ENCODE measurements around the gene STXBP6.
"Not testable (repeated sequence)": the region's sequence is repeated elsewhere in the genome, so short reads cannot be mapped to it uniquely, and the experiment has no call there.

The STXBP6 gene

DNA sequence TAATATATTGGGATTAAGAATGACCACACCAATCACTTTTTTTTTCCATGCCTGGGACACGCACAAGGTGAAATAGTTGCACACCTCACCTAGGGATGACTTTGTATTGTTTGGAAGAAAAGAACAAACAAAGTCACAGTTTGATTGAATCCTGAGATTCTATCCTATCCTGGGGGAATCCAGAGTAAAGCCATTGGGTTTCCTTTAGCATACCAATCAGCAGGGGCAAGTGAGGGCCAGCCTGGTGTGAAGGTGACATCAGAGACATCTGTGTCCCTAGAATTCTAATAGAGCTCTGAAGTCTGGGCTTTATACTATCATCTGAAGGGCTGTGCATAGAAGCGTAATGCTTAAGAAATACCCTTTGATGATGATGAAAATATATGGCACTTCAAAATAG, 199.9 kb downstream of the STXBP6 start:
- DNase-seq: no peak

DNA sequence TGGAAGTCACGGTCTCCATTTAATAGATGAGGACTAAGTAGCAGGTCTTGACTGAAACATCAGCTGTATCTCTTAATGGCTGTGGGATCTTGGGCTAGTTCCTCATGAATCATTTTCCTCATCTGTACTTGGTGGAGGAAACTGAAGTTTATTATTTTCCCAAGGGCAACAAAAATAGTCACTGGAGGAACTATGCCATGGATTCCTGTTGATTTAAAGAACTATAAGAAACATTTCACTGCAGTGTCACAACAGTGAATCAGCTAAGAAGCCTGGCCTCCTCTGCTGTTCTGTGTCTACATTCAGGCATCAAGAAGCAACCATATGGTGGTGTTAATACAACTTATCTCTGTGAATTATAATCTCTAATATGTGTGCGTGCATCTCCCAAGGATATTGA, 200.5 kb downstream of the STXBP6 start:
- no peak for DNase-seq

DNA sequence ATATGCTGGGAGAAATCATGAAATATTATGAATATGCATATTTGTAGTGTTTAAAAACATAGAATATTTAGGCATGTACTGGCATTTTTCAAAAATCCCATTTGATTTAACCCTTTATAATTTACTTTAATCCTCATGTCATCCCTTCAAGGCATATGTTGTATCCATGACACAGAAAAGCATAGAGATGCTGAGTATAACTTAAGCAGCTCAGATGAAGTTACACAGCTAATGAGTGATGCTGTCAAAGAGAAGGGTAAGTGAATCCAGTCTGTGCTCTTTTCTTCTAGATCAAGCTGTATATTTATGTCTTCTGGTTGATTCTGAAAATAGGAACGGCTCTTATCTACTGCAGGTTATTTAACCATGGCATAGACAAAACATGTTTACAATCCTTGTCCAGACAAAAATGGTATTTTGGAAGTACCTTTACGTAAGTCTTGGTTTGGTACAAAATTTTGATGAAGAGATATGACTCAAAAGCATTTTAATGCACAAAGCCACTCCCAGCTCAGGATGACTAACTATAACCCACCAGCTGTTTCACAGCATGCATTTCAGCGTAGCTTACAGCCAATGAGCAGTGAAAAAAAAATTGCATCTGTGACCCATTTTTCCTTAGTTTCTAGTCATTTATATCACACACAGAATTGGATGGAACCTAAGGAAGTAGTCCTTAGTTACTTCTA, 201.7 kb downstream of the STXBP6 start:
- no peak for DNase-seq

DNA sequence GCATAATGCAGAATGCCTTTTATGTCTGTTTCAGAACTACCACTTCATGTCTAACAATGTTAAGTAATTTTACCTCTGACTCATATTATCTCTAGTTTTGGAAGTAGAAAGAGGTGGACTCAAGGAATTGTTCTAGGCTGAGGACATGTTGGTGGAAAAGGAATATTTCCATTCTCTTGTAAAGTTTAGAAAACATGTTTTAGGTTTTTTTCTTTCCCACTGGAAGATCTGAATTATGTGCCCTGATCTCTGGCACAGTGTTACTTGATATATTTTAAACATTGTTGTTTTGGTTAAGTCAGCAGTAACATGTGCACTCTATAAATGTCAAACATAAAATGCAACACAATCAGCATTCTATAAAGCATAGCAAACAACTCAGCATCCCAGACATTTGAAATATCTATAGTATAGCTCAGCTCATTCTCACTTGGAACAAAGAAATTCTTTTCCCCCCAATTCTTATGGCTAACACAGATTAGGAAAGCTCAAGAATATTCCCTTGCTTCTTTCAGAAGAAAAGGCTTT, 202.3 kb downstream of the STXBP6 start:
- DNase-seq: no peak

DNA sequence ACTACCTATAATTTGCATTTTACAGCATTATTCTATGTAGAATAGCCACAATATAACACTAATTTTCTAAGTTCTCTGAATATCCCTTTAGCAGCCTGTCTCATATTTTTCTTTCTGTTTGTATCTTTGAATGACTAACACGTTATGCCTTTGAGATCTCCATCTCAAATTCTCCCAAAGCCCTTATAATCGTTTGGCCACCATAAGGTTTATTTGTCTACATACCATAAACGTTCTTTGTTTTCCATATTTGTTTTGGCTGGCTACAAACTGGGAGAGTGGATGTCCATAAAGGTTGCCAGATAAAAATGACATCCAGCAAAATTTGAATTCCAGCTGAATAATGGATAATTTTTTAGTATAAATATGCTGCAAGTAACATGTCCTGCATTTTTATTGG, 203.7 kb downstream of the STXBP6 start:
- DNase-seq: no peak

DNA sequence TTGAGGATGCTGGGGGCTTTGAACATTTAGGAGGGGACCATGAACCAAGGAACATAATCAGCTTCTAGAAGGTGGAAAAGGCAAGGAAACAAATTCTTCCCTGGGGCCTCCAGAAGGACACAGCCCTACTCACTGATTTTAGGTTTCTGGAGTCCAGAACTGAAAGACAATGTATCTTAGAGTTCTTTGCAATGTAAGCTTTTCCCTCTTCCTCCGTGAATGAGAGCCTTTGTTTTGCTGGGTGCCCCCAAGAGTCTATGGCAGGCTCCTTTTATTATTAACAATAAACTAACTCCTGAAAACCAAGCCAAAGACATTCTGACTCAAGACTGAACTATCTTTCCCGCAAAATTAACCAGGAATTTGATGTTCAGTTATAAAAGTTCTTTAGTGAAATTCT, 204.1 kb downstream of the STXBP6 start:
- DNase-seq: no peak

DNA sequence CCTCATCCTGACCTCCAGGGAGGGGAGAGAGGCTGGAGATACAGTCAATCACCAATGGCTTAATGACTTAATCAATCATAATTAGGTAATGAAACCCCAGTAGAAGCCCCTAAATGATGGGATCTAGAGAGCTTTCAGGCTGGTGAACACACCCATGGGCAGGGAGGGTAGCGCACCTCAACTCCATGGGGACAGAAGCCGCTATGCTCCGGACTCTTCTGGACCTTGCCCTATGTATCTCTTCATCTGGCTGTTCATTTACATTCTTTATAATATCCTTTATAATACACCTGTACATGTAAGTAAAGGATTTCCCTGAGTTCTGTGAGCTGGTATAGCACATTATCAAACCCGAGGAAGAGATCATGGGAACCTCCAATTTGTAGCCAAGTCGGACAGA, 205.9 kb downstream of the STXBP6 start:
- no peak for DNase-seq

DNA sequence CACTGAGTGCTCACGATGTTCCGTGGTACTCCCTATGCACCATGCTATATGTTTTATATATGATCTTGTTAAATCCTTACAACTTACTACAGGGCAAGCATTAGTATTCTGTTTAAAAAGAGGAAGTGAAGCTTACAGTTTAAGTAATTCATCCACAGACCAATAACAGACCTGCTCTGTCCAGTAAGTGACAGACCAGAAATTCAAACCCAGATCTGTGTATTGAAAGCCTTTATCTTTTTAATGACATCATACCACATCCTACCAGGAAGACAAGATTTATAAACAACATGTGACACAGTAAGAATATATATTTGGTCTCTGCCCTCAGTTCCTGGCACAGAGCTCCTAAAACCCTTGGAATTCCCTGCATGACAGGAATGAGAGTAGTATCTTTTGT, 206.5 kb downstream of the STXBP6 start:
- DNase-seq: no peak

DNA sequence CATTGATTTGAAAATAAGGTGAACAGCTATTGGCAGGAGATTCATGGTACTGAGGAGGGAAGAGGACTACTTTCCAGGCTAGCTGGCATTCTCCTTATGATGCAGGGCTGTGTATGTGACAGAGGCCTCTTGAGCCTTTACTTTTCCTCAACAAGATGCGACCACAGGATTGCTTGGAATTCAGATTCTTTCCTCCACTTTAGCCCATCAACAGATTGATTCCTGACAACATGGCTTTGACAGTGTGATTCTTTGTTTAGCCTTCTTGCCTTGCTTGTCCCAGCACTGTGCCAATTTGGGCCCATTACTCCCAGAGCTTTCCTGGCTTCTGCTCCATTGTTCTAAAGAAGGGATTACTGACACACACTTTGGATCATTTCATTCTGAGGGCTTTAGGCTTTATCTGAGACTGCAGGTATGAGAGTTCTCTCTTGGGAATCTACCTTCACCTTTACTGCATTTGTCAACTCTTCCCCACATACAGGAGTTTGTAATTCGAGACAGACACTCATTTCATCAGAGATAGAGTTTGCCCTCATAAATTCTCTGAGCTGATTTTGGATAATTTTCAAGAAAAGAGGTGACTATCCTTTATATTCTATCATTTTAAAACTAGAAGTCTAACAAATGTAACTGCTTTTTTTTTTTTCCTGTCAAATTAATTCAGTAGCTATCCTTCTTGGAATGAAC, 209.6 kb downstream of the STXBP6 start:
- no peak for DNase-seq

DNA sequence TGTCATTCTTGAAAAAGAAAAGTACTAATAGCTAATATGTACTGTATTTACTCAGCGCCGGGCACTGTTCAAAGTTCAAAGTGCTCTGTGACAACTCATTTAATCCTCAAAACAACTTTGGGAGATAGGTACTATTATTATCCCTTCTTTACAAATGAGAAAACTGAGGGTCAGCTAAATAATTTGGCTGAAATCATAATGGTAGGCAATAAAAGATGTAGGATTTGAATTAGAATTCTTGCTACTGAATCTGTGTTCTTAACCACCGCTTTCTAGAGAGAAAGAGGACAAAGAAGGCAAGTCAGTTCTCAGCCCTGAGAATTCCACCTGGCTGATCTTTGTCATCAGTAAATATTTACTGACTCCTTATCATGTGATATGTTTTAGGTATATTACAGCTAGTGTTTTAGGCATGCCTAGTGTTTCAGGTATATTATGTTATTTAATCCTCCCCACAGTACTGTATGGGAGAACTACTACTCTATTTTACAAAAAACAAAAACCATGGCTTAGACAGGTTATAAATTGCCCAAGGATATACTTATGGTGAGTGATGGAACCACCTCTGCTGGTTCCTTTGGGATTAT, 210.2 kb downstream of the STXBP6 start:
- no peak for DNase-seq

DNA sequence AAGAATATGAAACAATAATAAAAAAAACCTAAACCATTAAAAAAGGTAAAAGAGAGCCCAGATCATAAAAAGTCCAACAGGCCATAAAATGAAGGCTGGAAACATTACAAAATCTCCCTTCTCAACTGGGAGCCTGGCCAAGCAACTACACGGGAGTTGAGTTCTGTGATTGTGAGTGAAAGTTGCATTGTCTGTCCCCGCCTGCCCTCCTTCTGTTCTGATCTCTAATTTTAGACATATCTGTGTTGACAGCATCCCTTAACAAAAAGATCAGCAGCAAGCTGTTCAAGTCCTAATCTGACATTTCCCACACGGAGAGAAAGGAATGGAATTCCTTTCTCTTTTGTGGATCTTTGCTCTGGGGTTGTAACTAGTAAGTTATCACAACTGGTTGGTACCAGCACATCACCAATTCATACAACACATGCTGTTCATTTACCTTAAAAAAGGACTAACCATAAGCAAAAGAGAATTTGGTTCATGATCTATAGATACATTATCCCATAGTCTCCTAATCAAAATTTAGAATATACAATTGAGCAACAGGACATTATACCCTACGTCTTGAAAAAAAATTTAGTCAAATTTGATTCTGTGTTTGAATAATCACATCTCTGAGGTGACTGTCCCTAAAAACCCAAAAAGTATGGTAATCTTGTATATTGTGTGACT, 210.9 kb downstream of the STXBP6 start:
- DNase-seq: no peak

DNA sequence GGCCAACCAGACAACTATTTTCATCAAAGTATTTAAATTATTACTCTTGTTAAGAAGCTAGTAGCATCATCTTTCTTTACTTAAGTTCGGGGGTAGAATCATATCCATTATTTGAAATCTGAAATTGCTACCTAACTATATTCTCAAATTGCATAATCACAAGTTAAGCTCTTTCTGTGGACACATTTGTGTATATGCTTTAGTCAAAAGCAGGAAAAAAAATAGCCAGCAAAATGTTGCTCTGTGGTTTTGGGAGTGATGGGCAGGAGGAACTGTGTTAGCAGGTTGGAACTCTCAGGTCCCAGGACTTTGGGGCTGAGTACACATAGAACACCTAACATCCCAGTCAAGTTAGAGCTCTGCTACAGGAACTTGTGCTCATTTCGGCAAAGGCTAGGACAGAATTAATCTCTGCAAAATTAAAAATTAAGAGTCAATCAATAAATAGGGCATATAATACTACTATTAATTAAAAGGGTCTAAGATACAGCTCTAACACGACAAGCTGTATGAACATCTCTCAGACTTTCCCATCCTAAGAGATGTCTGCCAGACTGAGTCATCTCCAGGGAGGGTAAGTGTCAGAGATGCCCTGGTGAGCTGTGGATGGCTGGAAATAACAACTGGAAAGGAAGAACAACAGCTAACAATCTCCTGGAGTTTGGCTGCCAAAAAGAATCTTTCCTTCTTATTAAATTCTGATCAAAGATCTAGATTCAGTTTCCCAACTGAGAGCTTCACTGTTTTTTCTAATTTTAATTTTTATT, 212.5 kb downstream of the STXBP6 start:
- no peak for DNase-seq

DNA sequence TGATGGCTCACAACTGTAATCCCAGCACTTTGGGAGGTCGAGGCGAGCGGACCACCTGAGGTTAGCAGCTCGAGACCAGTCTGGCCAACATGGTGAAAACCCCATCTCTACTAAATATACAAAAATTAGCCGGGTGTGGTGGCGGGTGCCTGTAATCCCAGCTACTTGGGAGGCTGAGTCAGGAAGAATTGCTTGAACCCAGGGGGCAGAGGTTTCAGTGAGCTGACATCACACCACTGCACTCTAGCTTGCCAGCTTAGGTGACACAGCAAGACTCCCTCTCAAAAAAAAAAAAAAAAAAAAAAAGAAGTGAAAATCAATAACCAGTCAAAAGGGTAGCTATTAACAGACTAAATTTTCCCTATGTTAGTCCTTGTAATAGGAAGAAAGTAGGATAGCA, 213.6 kb downstream of the STXBP6 start:
- not testable (repeated sequence) for DNase-seq

DNA sequence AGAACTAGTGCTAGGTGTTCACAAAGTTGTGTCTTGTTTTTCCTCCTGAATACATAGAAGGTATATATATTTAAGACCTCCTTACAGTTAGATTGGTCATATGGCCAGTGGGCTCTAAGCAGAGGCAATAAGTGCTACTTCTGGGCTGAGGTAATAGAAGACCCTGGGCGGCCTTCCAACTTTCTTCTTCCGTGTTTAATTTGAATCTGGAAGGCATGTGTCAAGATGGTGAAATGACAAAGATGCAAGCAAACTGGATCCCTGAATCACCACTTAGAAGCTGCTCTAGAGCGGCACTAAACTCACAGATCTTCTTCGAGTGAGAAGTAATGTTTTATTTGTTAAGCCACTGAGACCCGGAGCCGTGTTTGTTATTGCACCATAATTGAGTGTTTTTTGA, 215.0 kb downstream of the STXBP6 start:
- no peak for DNase-seq

DNA sequence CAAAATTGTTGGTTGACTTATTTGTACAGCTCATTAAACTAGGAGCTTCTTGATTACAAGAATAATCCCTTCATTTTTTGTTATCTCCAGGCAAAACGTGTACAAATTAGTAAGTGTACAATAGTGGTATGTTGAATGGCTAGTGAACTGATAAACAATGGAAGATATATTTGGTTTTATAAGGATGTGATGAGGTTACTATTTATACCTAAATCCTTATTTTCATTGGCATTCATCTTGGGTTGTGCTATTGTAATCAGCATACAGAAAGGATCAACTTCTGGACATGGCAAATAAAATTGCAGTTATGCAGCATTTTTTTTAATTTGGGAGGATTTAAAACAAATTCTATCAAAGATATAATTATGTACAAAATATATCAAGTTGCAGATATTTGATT, 216.6 kb downstream of the STXBP6 start:
- DNase-seq: no peak

DNA sequence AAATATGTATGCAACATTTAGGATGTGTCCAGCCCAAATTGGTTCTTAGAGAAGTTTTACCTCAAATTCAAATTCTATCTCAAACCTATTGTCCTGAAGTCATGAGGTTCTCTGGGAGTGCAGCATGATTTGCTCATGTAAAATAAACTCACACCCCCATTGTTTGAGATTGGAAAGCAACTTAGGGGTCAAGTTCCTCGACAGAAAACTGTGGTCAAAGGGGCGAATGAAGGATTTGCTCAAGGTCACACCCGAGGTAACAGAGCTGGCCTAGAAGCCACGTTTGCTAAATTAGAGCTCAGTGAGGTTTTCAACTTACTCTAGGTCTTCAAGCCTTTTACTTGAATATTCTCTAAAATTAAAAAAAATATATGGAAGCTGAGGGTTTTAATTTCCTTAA, 218.3 kb downstream of the STXBP6 start:
- DNase-seq: no peak

DNA sequence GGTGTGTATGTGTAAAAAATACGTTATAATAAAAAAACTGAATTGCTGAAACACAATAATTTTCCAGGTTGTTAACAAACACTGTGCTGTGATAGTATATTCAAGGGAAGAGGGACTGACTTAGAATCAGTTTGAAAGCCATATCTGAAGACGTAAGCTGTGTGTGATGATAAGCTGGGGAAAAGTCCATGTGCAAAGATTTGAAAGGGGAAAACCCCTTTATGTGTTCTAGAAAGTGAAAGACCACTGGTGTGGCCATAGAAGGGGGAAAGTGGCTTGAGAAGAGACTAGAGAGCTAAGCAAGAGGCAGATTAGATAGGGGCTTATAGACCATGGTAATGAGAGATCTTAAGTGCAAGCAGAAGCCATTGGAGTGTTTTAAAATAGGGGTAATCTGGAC, 220.1 kb downstream of the STXBP6 start:
- no peak for DNase-seq

DNA sequence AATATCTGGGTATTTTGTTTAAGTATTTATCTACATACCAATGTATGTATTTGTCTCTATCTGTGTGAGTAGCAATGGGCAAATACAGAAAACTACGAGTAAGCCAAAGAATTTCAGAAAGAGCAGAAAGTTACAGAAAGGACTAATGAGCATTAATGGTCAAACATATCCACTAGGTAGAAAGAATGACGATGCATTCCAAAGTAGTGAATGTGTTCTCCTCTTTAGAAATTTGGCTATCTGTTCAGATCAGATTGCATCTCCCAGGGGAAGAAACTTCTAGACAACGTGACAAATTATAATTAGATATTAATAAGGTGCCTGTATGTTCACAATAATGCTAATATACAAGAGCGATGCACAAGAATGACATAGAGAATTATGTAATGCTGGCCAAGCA, 221.5 kb downstream of the STXBP6 start:
- no peak for DNase-seq

DNA sequence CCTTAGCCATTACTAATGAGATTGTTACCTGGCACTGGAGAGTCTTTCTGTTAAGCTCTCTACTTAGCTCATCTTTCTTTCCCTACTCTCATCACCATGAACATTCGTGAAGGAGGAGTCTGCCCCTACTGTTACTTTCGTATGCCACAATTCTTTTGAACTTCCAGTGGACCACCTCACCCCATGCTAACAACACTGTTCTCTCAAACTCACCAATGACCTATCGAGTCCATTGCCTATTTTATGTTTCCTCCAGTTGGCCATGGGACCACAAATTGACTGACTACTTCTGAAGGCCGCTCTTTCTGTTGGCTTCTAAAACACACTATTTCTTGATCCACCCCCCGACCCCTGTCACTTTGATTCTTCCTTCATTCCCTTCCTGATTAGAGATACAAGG, 223.6 kb downstream of the STXBP6 start:
- no peak for DNase-seq

DNA sequence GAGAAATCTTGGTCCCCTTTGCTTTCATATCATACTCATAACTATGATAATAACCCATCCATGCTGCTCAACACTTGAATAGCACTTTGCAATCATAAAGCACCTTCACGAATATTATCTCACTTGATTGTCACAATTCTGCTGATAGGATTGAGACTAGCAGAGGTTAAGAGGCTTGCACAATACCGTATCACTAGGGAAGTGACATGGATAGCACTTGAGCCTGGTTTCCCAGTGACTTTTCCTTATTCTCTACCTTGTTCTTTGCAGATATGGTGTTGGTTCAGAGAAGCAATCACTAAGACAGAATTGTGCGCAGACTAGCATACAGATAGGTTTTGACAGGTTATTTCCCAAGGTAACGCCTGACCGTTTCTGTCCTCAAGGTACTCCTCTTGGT, 229.3 kb downstream of the STXBP6 start:
- no peak for DNase-seq

DNA sequence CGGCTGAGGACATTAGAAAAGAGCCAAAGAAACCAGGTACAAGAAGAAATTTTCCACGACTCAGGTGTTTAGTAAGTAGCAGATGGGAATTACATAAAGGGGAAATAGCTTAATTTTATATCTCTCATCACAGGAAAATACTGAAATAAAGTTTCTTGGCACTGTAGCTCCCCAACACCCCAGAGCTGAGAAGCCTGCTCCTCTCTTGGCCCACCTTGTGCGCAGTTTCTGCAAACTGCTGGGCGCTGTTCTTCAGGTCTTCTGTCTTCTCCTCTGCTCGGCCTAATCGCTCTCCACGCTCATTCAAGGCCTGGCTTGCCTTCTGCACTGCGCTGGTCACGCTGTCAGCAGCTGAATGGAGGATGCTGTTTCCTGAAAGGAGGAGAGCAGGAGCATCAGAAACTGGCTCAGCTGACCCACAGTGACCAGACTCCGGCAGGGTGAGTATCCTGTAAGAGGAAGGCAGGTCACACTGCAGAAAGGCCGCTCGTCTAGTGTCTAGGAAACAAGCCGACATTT, 231.1 kb downstream of the STXBP6 start:
- DNase-seq: no peak

DNA sequence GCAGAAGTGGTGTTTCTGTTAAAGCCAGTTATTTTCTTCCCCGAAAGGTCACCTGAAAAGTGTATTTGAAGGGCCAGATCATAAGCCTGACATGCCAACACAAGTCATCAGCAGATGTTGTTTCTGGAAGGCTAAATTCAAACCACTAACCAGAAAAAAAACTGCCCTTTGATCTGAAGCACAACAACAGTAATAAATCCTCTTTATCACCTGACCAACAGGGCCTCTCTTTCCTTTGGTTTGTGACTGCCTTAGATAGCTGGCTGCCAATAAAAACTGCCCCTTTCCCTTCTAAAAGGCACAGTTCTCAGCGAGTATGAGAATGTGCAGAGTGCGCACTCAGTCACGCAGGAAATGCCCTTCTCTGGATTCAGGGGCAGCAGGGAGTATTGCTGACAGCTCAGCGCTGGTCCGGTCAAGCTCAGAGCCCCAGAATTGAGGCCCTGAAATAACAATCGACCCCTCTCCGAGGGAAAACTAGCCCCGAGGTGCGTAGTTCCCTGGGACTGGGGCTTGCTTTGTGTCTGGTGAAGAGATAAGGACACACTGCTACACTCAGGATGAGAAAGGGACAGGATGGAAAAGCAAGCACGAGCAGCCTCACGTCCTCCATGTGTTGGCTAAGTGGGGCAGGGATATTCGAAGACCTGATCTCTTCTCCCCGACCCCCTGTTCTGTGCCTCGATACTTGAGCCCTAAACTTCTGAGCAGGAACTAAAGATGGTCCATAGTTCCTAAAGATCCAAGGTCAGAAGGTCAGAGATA, 231.7 kb downstream of the STXBP6 start:
- no peak for DNase-seq
